ENCODE results near the gene FAM3C. TPM values are rescaled to one million over a fixed set of nuclear protein-coding genes. Genes with fewer than 3 reads are reported as not detected.

FAM3C gene
- polyA plus RNA-seq, 1 donor from 2014 or later = 61.8 TPM

DNA sequence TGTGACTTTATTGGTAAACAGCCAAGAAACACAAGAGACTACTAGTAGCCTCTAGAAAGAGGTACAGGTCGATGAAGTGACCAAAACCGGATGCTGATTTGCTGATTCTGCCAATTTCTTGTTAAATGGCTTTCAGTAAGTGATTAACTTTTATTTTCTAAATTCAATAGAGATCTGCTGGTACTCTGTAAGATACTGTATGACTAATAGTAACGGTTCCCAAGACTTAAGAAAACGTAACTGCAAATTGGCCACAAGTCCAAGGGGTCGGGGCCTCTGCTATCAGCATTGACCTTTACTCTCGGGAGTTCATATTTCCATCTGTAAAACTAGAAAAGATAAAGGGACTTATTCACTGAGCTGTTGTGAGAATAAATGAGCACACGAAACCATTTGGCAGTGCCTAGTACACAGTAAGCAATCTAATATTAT is 1.4 kb downstream of the FAM3C start:
- no peaks in the 10 kb centered on the region for H3K27me3 ChIP-seq (ENCODE audit: insufficient read depth, low read depth, low read length)
- no peak for TF ChIP-seq CTCF (IDR thresholded peaks at IDR 0.05; ENCODE audit: poor library complexity, severe bottlenecking)
- no peak for TF ChIP-seq EZH2 (IDR thresholded peaks at IDR 0.05; ENCODE audit: borderline replicate concordance, insufficient read depth, low read length, poor library complexity, severe bottlenecking)
- no peaks in the 10 kb centered on the region for H3K9me2 ChIP-seq (ENCODE audit: insufficient read depth, low read length)
- peak overlapping the region; percentile 74 for H3K4me3 ChIP-seq (ENCODE audit: low read length)
- H3K9me3 ChIP-seq (ENCODE audit: low read length) = no peaks in the 10 kb centered on the region
- peaks cover 4% of the 10 kb centered on the region for H3K36me3 ChIP-seq (ENCODE audit: insufficient read depth, low read length)
- H3K9ac ChIP-seq (ENCODE audit: low read length) = no peak overlapping the region
- no peak overlapping the region for H3K4me2 ChIP-seq (ENCODE audit: low read length)
- no peak overlapping the region for H3K27ac ChIP-seq (ENCODE audit: low read length)
- no peaks in the 10 kb centered on the region for H4K20me1 ChIP-seq (ENCODE audit: insufficient read depth)
- H3K79me2 ChIP-seq (replicated peaks; ENCODE audit: insufficient read depth, low read length) = peaks cover 47% of the 10 kb centered on the region
- H2AFZ ChIP-seq (ENCODE audit: low read depth, low read length) = no peak overlapping the region
- H3F3A ChIP-seq (ENCODE audit: insufficient read depth, low read length, poor library complexity, severe bottlenecking) = peaks cover 2% of the 10 kb centered on the region

GRCh38 chr7:121393005-121393366 is 3.1 kb downstream of the FAM3C start:
- no peaks in the 10 kb centered on the region for H4K20me1 ChIP-seq (ENCODE audit: insufficient read depth)
- no peaks in the 10 kb centered on the region for H3K9me3 ChIP-seq (ENCODE audit: low read length)
- no peaks in the 10 kb centered on the region for H3K27me3 ChIP-seq (ENCODE audit: insufficient read depth, low read depth, low read length)
- no peak overlapping the region for H2AFZ ChIP-seq (ENCODE audit: low read depth, low read length)
- H3F3A ChIP-seq (ENCODE audit: insufficient read depth, low read length, poor library complexity, severe bottlenecking) = peaks cover 2% of the 10 kb centered on the region
- no peak overlapping the region for H3K9ac ChIP-seq (ENCODE audit: low read length)
- peaks cover 60% of the 10 kb centered on the region for H3K79me2 ChIP-seq (replicated peaks; ENCODE audit: insufficient read depth, low read length)
- no peak overlapping the region for H3K4me2 ChIP-seq (ENCODE audit: low read length)
- no peaks in the 10 kb centered on the region for H3K9me2 ChIP-seq (ENCODE audit: insufficient read depth, low read length)
- H3K36me3 ChIP-seq (ENCODE audit: insufficient read depth, low read length) = peaks cover 4% of the 10 kb centered on the region
- H3K4me3 ChIP-seq (ENCODE audit: low read length) = no peak overlapping the region
- H3K27ac ChIP-seq (ENCODE audit: low read length) = no peak overlapping the region
- no peak for TF ChIP-seq POLR2AphosphoS5 (IDR thresholded peaks at IDR 0.05)
- no peak for TF ChIP-seq REST (IDR thresholded peaks at IDR 0.05; ENCODE audit: borderline replicate concordance)
- TF ChIP-seq RAD21 (conservative IDR thresholded peaks at IDR 0.05) = no peak
- no peak for TF ChIP-seq CTCF (IDR thresholded peaks at IDR 0.05; ENCODE audit: poor library complexity, severe bottlenecking)
- no peak for TF ChIP-seq MXI1 (conservative IDR thresholded peaks at IDR 0.05; ENCODE audit: poor library complexity, severe bottlenecking)
- no peak for TF ChIP-seq SMC3 (conservative IDR thresholded peaks at IDR 0.05; ENCODE audit: poor library complexity)
- no peak for TF ChIP-seq TAF1 (IDR thresholded peaks at IDR 0.05; ENCODE audit: low read depth)
